Measurements from ENCODE around the gene RNU5D-1.

DNA sequence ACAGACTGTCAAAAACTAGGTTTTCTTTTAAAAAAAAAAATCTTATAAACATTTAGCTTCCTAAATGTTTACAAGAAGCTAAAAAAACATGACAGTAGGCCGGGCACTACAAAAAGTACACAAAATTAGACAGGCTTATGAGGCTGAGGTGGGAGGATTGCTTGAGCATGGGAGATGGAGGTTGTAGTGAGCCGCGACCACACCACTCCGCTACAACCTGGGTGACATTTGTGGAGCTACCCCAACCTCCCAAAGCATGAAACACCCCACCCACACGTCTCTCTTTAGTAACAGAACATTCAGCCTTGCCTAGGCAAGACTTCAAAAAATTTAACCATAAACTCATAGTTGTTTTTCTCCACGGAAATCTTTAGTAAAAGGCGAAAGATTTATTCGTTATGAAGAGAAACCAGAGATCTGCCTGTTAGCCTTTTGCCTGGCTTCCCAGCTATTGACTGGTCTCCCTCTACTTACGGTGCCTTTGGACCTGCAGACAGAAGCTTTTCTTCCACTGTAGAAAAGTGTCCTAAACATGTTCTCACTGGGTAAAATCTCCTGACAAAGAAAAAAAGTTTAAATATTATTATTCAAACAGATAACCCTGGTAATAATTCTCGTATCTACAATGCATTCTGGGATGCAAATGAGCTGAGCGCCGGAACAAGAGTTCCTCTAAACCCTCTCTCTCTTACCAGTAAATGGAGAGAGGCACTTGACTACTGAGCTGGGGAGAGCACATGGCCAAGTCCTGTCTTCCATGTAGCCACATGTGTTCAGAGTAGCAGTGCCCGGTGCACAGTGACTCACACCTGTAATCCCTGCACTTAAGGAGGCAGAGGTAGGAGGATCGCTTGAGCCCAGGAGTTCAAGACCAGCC lies 9.2 kb downstream of the RNU5D-1 start:
- peak; percentile 56 for TF ChIP-seq POLR2A (IDR thresholded peaks at IDR 0.05)
- TF ChIP-seq, protein P1, sequence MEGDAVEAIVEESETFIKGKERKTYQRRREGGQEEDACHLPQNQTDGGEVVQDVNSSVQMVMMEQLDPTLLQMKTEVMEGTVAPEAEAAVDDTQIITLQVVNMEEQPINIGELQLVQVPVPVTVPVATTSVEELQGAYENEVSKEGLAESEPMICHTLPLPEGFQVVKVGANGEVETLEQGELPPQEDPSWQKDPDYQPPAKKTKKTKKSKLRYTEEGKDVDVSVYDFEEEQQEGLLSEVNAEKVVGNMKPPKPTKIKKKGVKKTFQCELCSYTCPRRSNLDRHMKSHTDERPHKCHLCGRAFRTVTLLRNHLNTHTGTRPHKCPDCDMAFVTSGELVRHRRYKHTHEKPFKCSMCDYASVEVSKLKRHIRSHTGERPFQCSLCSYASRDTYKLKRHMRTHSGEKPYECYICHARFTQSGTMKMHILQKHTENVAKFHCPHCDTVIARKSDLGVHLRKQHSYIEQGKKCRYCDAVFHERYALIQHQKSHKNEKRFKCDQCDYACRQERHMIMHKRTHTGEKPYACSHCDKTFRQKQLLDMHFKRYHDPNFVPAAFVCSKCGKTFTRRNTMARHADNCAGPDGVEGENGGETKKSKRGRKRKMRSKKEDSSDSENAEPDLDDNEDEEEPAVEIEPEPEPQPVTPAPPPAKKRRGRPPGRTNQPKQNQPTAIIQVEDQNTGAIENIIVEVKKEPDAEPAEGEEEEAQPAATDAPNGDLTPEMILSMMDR (IDR thresholded peaks at IDR 0.05), result no peak

All from ovary (tissue), 3 donors.